H1 (cell line): ENCODE results near the gene KLK7. TPM values are rescaled to one million over a fixed set of nuclear protein-coding genes. Genes with fewer than 3 reads are reported as not detected.

Source experiments
- CTCF ChIA-PET: fragments of 300-600 bp; sonication (Branson Sonifier 250); formaldehyde crosslinking; loops from one replicate; lab custom pipeline; 2021; ENCODE audit not compliant: partially characterized antibody; lab: Charles Lee
- POLR2A ChIA-PET: fragments of 300-600 bp; sonication (Branson Sonifier 250); formaldehyde crosslinking; loops from one replicate; lab custom pipeline; 2021; ENCODE audit warnings: inconsistent platforms; ENCODE audit not compliant: partially characterized antibody; lab: Charles Lee
- DNase-seq, 2 experiments: peaks; one replicate each; pipeline versions ENCODE4 v3.0.0 to v3.0.0-alpha.2; 2010 to 2022; ENCODE audit warnings: low spot score in 2 of 2, low read depth in 1 of 2, mixed read lengths in 1 of 2
- FAIRE-seq: peaks from 2 replicates; lab custom pipeline; 2011; peaks lifted over from hg19 to GRCh38; lab: Jason Lieb, UNC
- H2AFZ ChIP-seq: 2 replicates; pipeline ENCODE4 v1.8.1; 2012; ENCODE audit warnings: low read length, inconsistent platforms
- H2AK5ac ChIP-seq: 2 replicates; pipeline ENCODE4 v1.6.1; 2013; ENCODE audit warnings: low read depth, low read length
- H2BK120ac ChIP-seq: replicated peaks from 2 replicates; pipeline ENCODE3; 2013; ENCODE audit warnings: low read depth, low read length, inconsistent platforms
- H2BK12ac ChIP-seq: 2 replicates; pipeline ENCODE4 v1.6.1; 2013; ENCODE audit warnings: low read depth, low read length
- H2BK15ac ChIP-seq: 2 replicates; pipeline ENCODE4 v1.6.1; 2013; ENCODE audit warnings: low read length
- H2BK20ac ChIP-seq: 2 replicates; pipeline ENCODE4 v1.6.1; 2013; ENCODE audit warnings: low read length
- H2BK5ac ChIP-seq: 2 replicates; pipeline ENCODE4 v1.6.1; 2013; ENCODE audit warnings: low read depth, low read length
- H3K14ac ChIP-seq: 2 replicates; pipeline ENCODE4 v1.6.1; 2013; ENCODE audit warnings: inconsistent platforms; ENCODE audit not compliant: insufficient read length
- H3K18ac ChIP-seq: 2 replicates; pipeline ENCODE4 v1.6.1; 2013; ENCODE audit warnings: low read length; ENCODE audit errors: extremely low read depth
- H3K23ac ChIP-seq: 2 replicates; pipeline ENCODE4 v1.6.1; 2013; ENCODE audit warnings: inconsistent platforms; ENCODE audit not compliant: insufficient read length
- H3K23me2 ChIP-seq: 2 replicates; pipeline ENCODE4 v1.6.1; 2013; ENCODE audit warnings: low read depth, low read length
- H3K27ac ChIP-seq: 2 replicates; pipeline ENCODE4 v1.6.1; 2011; ENCODE audit warnings: low read depth, low read length, inconsistent platforms
- H3K27me3 ChIP-seq, 4 experiments: replicated peaks in 1 of 4; 1 replicate in 1 of 4; 2 replicates in 3 of 4; pipeline versions ENCODE4 v1.6.1 to v1.8.1; 2011 to 2013; ENCODE audit warnings: low read length in 3 of 4, mild to moderate bottlenecking in 3 of 4, inconsistent platforms in 2 of 4, mixed read lengths in 2 of 4, moderate library complexity in 1 of 4; ENCODE audit not compliant: control insufficient read depth in 3 of 4, insufficient read depth in 3 of 4; ENCODE audit errors: extremely low read depth in 1 of 4
- H3K36me3 ChIP-seq, 4 experiments: 2 replicates each; pipeline versions ENCODE4 v1.6.1 to v1.8.1; 2011 to 2013; ENCODE audit warnings: mild to moderate bottlenecking in 4 of 4, low read length in 3 of 4, moderate library complexity in 2 of 4, control low read depth in 1 of 4, inconsistent platforms in 1 of 4; ENCODE audit not compliant: insufficient read depth in 4 of 4, control insufficient read depth in 2 of 4
- H3K4ac ChIP-seq: replicated peaks from 2 replicates; pipeline ENCODE3; 2013; ENCODE audit warnings: low read length, low read depth, mixed read lengths, inconsistent platforms; ENCODE audit not compliant: insufficient read length
- H3K4me1 ChIP-seq, 4 experiments: replicated peaks in 1 of 4; 1 replicate in 1 of 4; 2 replicates in 3 of 4; pipeline versions ENCODE4 v1.6.1 to v1.8.1; 2011 to 2013; ENCODE audit warnings: low read length in 3 of 4, inconsistent platforms in 2 of 4, mixed read lengths in 1 of 4; ENCODE audit not compliant: insufficient read depth in 4 of 4, control insufficient read depth in 3 of 4
- H3K4me2 ChIP-seq, 2 experiments: 2 replicates each; pipeline versions ENCODE4 v1.6.1 to v1.8.1; 2011 to 2013; ENCODE audit warnings: low read depth in 2 of 2, low read length in 2 of 2, control low read depth in 1 of 2, inconsistent platforms in 1 of 2, mild to moderate bottlenecking in 1 of 2; ENCODE audit not compliant: insufficient read depth in 1 of 2
- H3K4me3 ChIP-seq, 4 experiments: fragments of 200-600, 300-600 bp in 1 of 4; sonication (generic), shearing (Covaris generic), sonication (Bioruptor Twin) in 1 of 4; 2 replicates each; pipeline versions ENCODE4 v1.5.1 to v1.8.1; 2011 to 2016; ENCODE audit warnings: low read length in 4 of 4, low read depth in 3 of 4, control low read depth in 2 of 4, inconsistent platforms in 2 of 4, mild to moderate bottlenecking in 2 of 4, mixed read lengths in 1 of 4, moderate library complexity in 1 of 4; ENCODE audit not compliant: insufficient read depth in 2 of 4; ENCODE audit errors: extremely low read depth in 1 of 4
- H3K56ac ChIP-seq: replicated peaks from 2 replicates; pipeline ENCODE3; 2013; ENCODE audit warnings: low read depth, mild to moderate bottlenecking, mixed read lengths, low read length, inconsistent platforms; ENCODE audit not compliant: insufficient read length
- H3K79me1 ChIP-seq: 2 replicates; pipeline ENCODE4 v1.6.1; 2013; ENCODE audit warnings: low read depth, low read length, control low read depth
- H3K79me2 ChIP-seq, 2 experiments: 2 replicates each; pipeline versions ENCODE4 v1.6.1 to v1.8.1; 2012 to 2013; ENCODE audit warnings: low read length in 2 of 2, mild to moderate bottlenecking in 2 of 2, inconsistent platforms in 1 of 2; ENCODE audit not compliant: insufficient read depth in 2 of 2, control insufficient read depth in 1 of 2
- H3K9ac ChIP-seq, 4 experiments: replicated peaks in 1 of 4; 1 replicate in 1 of 4; 2 replicates in 3 of 4; pipeline versions ENCODE4 v1.6.1 to v1.8.1; 2011 to 2013; ENCODE audit warnings: low read depth in 3 of 4, low read length in 3 of 4, control low read depth in 2 of 4, mild to moderate bottlenecking in 2 of 4, moderate library complexity in 2 of 4, inconsistent platforms in 1 of 4; ENCODE audit errors: extremely low read depth in 1 of 4
- H3K9me3 ChIP-seq, 2 experiments: 2 replicates each; pipeline versions ENCODE4 v1.6.1 to v1.8.1; 2012 to 2013; ENCODE audit warnings: mild to moderate bottlenecking in 2 of 2, moderate library complexity in 2 of 2, control low read depth in 1 of 2, inconsistent platforms in 1 of 2, low read depth in 1 of 2, low read length in 1 of 2, mixed read lengths in 1 of 2; ENCODE audit not compliant: insufficient read depth in 2 of 2
- H4K20me1 ChIP-seq, 2 experiments: replicated peaks in 1 of 2; 2 replicates each; pipeline versions ENCODE3 to v1.8.1; 2011 to 2013; ENCODE audit warnings: inconsistent platforms in 2 of 2, low read length in 2 of 2, mild to moderate bottlenecking in 1 of 2; ENCODE audit not compliant: insufficient read depth in 2 of 2, control insufficient read depth in 1 of 2
- H4K5ac ChIP-seq: 2 replicates; pipeline ENCODE4 v1.6.1; 2013; ENCODE audit warnings: low read length, low read depth, mixed read lengths, inconsistent platforms; ENCODE audit not compliant: insufficient read length
- H4K8ac ChIP-seq: 2 replicates; pipeline ENCODE4 v1.8.0; 2013; ENCODE audit warnings: mild to moderate bottlenecking, moderate library complexity, low read length, inconsistent platforms; ENCODE audit not compliant: insufficient read depth; ENCODE audit errors: extremely low read depth
- H4K91ac ChIP-seq: replicated peaks from 2 replicates; pipeline ENCODE3; 2013; ENCODE audit warnings: low read length, mixed read lengths, inconsistent platforms; ENCODE audit not compliant: insufficient read length
- ASH2L ChIP-seq: fragments of 200-600, 300-600 bp; sonication (generic); IDR thresholded peaks from one replicate; pipeline ENCODE4 v1.7.1; 2017; ENCODE audit warnings: low read length
- BCL11A ChIP-seq, 2 experiments: IDR thresholded peaks; one replicate each; pipeline ENCODE4 v1.6.1; 2011; ENCODE audit warnings: low read depth in 2 of 2, low read length in 2 of 2, mild to moderate bottlenecking in 2 of 2
- JUND ChIP-seq: IDR thresholded peaks from 2 replicates; pipeline ENCODE4 v1.6.1; 2011; ENCODE audit warnings: mild to moderate bottlenecking, improper control_type of control experiment, low read length
- NRF1 ChIP-seq: IDR thresholded peaks from 2 replicates; pipeline ENCODE4 v1.6.1; 2011; ENCODE audit warnings: mild to moderate bottlenecking, low read depth, low read length, improper control_type of control experiment
- RFX5 ChIP-seq: IDR thresholded peaks from 2 replicates; pipeline ENCODE4 v1.6.1; 2011; ENCODE audit warnings: low read depth, low read length, improper control_type of control experiment, borderline replicate concordance
- SAP30 ChIP-seq: fragments of 300-600 bp; sonication (generic); IDR thresholded peaks from 2 replicates; pipeline ENCODE4 v1.7.1; 2012; ENCODE audit warnings: low read length, moderate library complexity, mild to moderate bottlenecking, inconsistent platforms; ENCODE audit not compliant: insufficient read depth, insufficient replicate concordance
- WGBS, 2 experiments: shearing (Covaris generic) in 1 of 2; methylation state at CpG; one replicate each; pipeline versions ENCODE4 v1.1.6 to v1.1.7; 2013 to 2015; ENCODE audit warnings: low lambda C conversion rate in 2 of 2, mixed read lengths in 2 of 2, inconsistent platforms in 1 of 2, low coverage in 1 of 2, missing lambda C conversion rate in 1 of 2; ENCODE audit not compliant: insufficient replicate concordance in 2 of 2, insufficient coverage in 1 of 2, insufficient read length in 1 of 2; ENCODE audit errors: extremely low coverage in 1 of 2, missing lambda C conversion rate in 1 of 2; 5-methylcytosine and 5-hydroxymethylcytosine counted together
- polyA plus RNA-seq, 7 experiments: library from polyadenylated mRNA; depleted of rRNA in 3 of 7; stranded (reverse) in 5 of 7; unstranded in 2 of 7; fragments of >200 nt in 5 of 7; fragments of 200-250 nt in 2 of 7; gene quantifications; 1 replicate in 5 of 7; 2 replicates in 1 of 7; 4 replicates in 1 of 7; pipeline versions ENCODE4 v1.2.1 to v1.2.3, GENCODE V29; 2011 to 2013; ENCODE audit warnings: missing spikeins in 2 of 7, mixed read lengths in 2 of 7
- total RNA-seq: library from RNA; stranded (reverse); fragmentation: NEBNext Ultra II Directional; extraction: Animal tissue kit (Norgen Biotek cat#: 25700); gene quantifications from 2 replicates; pipeline ENCODE4 v1.2.1, GENCODE V29; 2021

KLK7 gene
- total and polyA plus RNA-seq, 2 of the 8 experiments (the other 6 are each of a cell fraction or from before 2014, with no cell fraction given), result 0.73 to 1.4 TPM

GRCh38 chr19:50928831-50929230 is 54.9 kb downstream of the KLK7 start:
- Histone ChIP-seq H3K23ac (no peak overlapping the region), H2BK12ac (no peak overlapping the region), H3K36me3 (no peaks in the 10 kb centered on the region), H2BK120ac (no peak overlapping the region), H3K18ac (no peak overlapping the region), H3K79me1 (no peaks in the 10 kb centered on the region), H4K91ac (no peak overlapping the region), H3K4ac (no peak overlapping the region), H3K23me2 (no peaks in the 10 kb centered on the region), H4K5ac (no peak overlapping the region), H4K8ac (no peak overlapping the region), H3K79me2 (no peaks in the 10 kb centered on the region), H2BK5ac (0 out of 2 replicates have a peak overlapping the region, but pooled peaks have one; percentile 13), H4K20me1 (no peaks in the 10 kb centered on the region), H2AK5ac (no peak overlapping the region), H3K4me1 (no peaks in the 10 kb centered on the region), H3K9me3 (no peaks in the 10 kb centered on the region), H3K56ac (no peak overlapping the region), H3K27me3 (0 out of 7 replicates have a peak, but pooled peaks cover 0 to 2% (median under 1%) of the 10 kb centered on the region in 4 experiments), H2BK15ac (no peak overlapping the region), H3K4me2 (no peak overlapping the region), H3K27ac (no peak overlapping the region), H2BK20ac (no peak overlapping the region)
- CTCF ChIA-PET, result interaction anchor here (0.8 to 7.1 kb wide), 8 partner anchors 19 to 168 kb away, joined by 3 to 36 read pairs (median 5); no protein-coding TSS in a partner anchor
- WGBS, 2 experiments, result 84% methylated on average over 3 of the region's 5 CpGs; no CpG with 5 or more reads in 1 of the 2 experiments
- no peak for FAIRE-seq
- no peak for DNase-seq
- no peak for TF ChIP-seq BCL11A (IDR thresholded peaks at IDR 0.05; ENCODE audit: low read depth in 2 of 2, low read length in 2 of 2)
- no peak for TF ChIP-seq JUND
- TF ChIP-seq ASH2L, result no peak
- no peak for TF ChIP-seq NRF1
- TF ChIP-seq SAP30, result no peak
- no peak for TF ChIP-seq RFX5
- TF ChIP-seq, all 59 proteins: peak for 0
- H3K14ac ChIP-seq, result no peak overlapping the region
- H3K4me3 ChIP-seq, result no peak overlapping the region
- H2AFZ ChIP-seq, result no peak overlapping the region
- POLR2A ChIA-PET, result no interaction called here
- no peak overlapping the region for H3K9ac ChIP-seq
